ENCODE measurements around the gene COL4A2.

COL4A2 gene

GRCh38 chr13:110506396-110506795, 199.3 kb downstream of the COL4A2 start:
- no peaks in the 10 kb centered on the region for H3K9me3 ChIP-seq
- no peaks in the 10 kb centered on the region for H3K4me1 ChIP-seq
- H3K36me3 ChIP-seq (replicated peaks): no peaks in the 10 kb centered on the region
- H3K27me3 ChIP-seq (ENCODE audit: low read depth): no peaks in the 10 kb centered on the region
- in situ Hi-C loops (cut with MboI; ENCODE audit: low sequenced_read_pairs): no loop called here
- H3K4me3 ChIP-seq: no peak overlapping the region
- DNase-seq (ENCODE audit: low spot score in 2 of 2): no peak

GRCh38 chr13:110506859-110507566, 199.9 kb downstream of the COL4A2 start:
- no peak overlapping the region for H3K4me3 ChIP-seq
- no peaks in the 10 kb centered on the region for H3K9me3 ChIP-seq
- no peak for DNase-seq (ENCODE audit: low spot score in 2 of 2)
- no peaks in the 10 kb centered on the region for H3K36me3 ChIP-seq (replicated peaks)
- H3K4me1 ChIP-seq: no peaks in the 10 kb centered on the region
- in situ Hi-C loops (cut with MboI; ENCODE audit: low sequenced_read_pairs): no loop called here
- no peaks in the 10 kb centered on the region for H3K27me3 ChIP-seq (ENCODE audit: low read depth)

GRCh38 chr13:110507678-110508381, 200.7 kb downstream of the COL4A2 start:
- DNase-seq (ENCODE audit: low spot score in 2 of 2): no peak
- Histone ChIP-seq H3K4me3 (no peak overlapping the region), H3K9me3 (no peaks in the 10 kb centered on the region), H3K36me3 (replicated peaks) (no peaks in the 10 kb centered on the region), H3K27me3 (ENCODE audit: low read depth) (no peaks in the 10 kb centered on the region), H3K4me1 (no peaks in the 10 kb centered on the region)
- in situ Hi-C loops (cut with MboI; ENCODE audit: low sequenced_read_pairs): no loop called here

- no peaks in the 10 kb centered on the region for H3K27me3 ChIP-seq (ENCODE audit: low read depth)
- H3K9me3 ChIP-seq: no peaks in the 10 kb centered on the region
- no peaks in the 10 kb centered on the region for H3K36me3 ChIP-seq (replicated peaks)
- in situ Hi-C loops (cut with MboI; ENCODE audit: low sequenced_read_pairs): no loop called here
- H3K4me3 ChIP-seq: no peak overlapping the region
- no peaks in the 10 kb centered on the region for H3K4me1 ChIP-seq
- DNase-seq (ENCODE audit: low spot score in 2 of 2): no peak
Measured at GRCh38 chr13:110509478-110509926, 202.4 kb downstream of the COL4A2 start.

GRCh38 chr13:110509971-110510786, 203.1 kb downstream of the COL4A2 start:
- Histone ChIP-seq H3K4me3 (no peak overlapping the region), H3K4me1 (no peaks in the 10 kb centered on the region), H3K27me3 (ENCODE audit: low read depth) (no peaks in the 10 kb centered on the region), H3K9me3 (no peaks in the 10 kb centered on the region), H3K36me3 (replicated peaks) (no peaks in the 10 kb centered on the region)
- DNase-seq (ENCODE audit: low spot score in 2 of 2): peak in 1 of 2 experiments; percentile 15
- in situ Hi-C loops (cut with MboI; ENCODE audit: low sequenced_read_pairs): no loop called here

- Histone ChIP-seq H3K9me3 (no peaks in the 10 kb centered on the region), H3K36me3 (replicated peaks) (no peaks in the 10 kb centered on the region), H3K4me1 (no peaks in the 10 kb centered on the region), H3K4me3 (no peak overlapping the region), H3K27me3 (ENCODE audit: low read depth) (no peaks in the 10 kb centered on the region)
- in situ Hi-C loops (cut with MboI; ENCODE audit: low sequenced_read_pairs): no loop called here
- no peak for DNase-seq (ENCODE audit: low spot score in 2 of 2)
Measured at GRCh38 chr13:110511509-110512181, 204.6 kb downstream of the COL4A2 start.

- Histone ChIP-seq H3K4me1 (no peaks in the 10 kb centered on the region), H3K27me3 (ENCODE audit: low read depth) (no peaks in the 10 kb centered on the region), H3K4me3 (no peak overlapping the region), H3K9me3 (no peaks in the 10 kb centered on the region), H3K36me3 (replicated peaks) (no peaks in the 10 kb centered on the region)
- in situ Hi-C loops (cut with MboI; ENCODE audit: low sequenced_read_pairs): no loop called here
- no peak for DNase-seq (ENCODE audit: low spot score in 2 of 2)
Measured at GRCh38 chr13:110512198-110512740, 205.2 kb downstream of the COL4A2 start.

GRCh38 chr13:110516500-110516899, 209.4 kb downstream of the COL4A2 start:
- Histone ChIP-seq H3K27me3 (ENCODE audit: low read depth) (no peaks in the 10 kb centered on the region), H3K36me3 (replicated peaks) (no peaks in the 10 kb centered on the region), H3K4me3 (no peak overlapping the region), H3K9me3 (no peaks in the 10 kb centered on the region), H3K4me1 (no peaks in the 10 kb centered on the region)
- no peak for DNase-seq (ENCODE audit: low spot score in 2 of 2)
- in situ Hi-C loops (cut with MboI; ENCODE audit: low sequenced_read_pairs): no loop called here

GRCh38 chr13:110517505-110518225, 210.6 kb downstream of the COL4A2 start:
- Histone ChIP-seq H3K36me3 (replicated peaks) (no peaks in the 10 kb centered on the region), H3K27me3 (ENCODE audit: low read depth) (no peaks in the 10 kb centered on the region), H3K4me3 (no peak overlapping the region), H3K9me3 (no peaks in the 10 kb centered on the region), H3K4me1 (no peaks in the 10 kb centered on the region)
- no peak for DNase-seq (ENCODE audit: low spot score in 2 of 2)
- in situ Hi-C loops (cut with MboI; ENCODE audit: low sequenced_read_pairs): no loop called here

GRCh38 chr13:110518226-110518525, 211.1 kb downstream of the COL4A2 start:
- in situ Hi-C loops (cut with MboI; ENCODE audit: low sequenced_read_pairs): no loop called here
- H3K27me3 ChIP-seq (ENCODE audit: low read depth): no peaks in the 10 kb centered on the region
- no peak for DNase-seq (ENCODE audit: low spot score in 2 of 2)
- H3K4me1 ChIP-seq: no peaks in the 10 kb centered on the region
- no peak overlapping the region for H3K4me3 ChIP-seq
- H3K36me3 ChIP-seq (replicated peaks): no peaks in the 10 kb centered on the region
- H3K9me3 ChIP-seq: no peaks in the 10 kb centered on the region

- in situ Hi-C loops (cut with MboI; ENCODE audit: low sequenced_read_pairs): no loop called here
- no peak overlapping the region for H3K4me3 ChIP-seq
- H3K27me3 ChIP-seq (ENCODE audit: low read depth): no peaks in the 10 kb centered on the region
- no peaks in the 10 kb centered on the region for H3K4me1 ChIP-seq
- no peaks in the 10 kb centered on the region for H3K9me3 ChIP-seq
- H3K36me3 ChIP-seq (replicated peaks): no peaks in the 10 kb centered on the region
- no peak for DNase-seq (ENCODE audit: low spot score in 2 of 2)
Measured at GRCh38 chr13:110518571-110518970, 211.5 kb downstream of the COL4A2 start.

- Histone ChIP-seq H3K4me3 (no peak overlapping the region), H3K27me3 (ENCODE audit: low read depth) (no peaks in the 10 kb centered on the region), H3K9me3 (no peaks in the 10 kb centered on the region), H3K36me3 (replicated peaks) (no peaks in the 10 kb centered on the region), H3K4me1 (no peaks in the 10 kb centered on the region)
- in situ Hi-C loops (cut with MboI; ENCODE audit: low sequenced_read_pairs): no loop called here
- DNase-seq (ENCODE audit: low spot score in 2 of 2): no peak
Measured at GRCh38 chr13:110519046-110519445, 212.0 kb downstream of the COL4A2 start.

- DNase-seq (ENCODE audit: low spot score in 2 of 2): no peak
- Histone ChIP-seq H3K4me3 (no peak overlapping the region), H3K27me3 (ENCODE audit: low read depth) (no peaks in the 10 kb centered on the region), H3K4me1 (no peaks in the 10 kb centered on the region), H3K9me3 (no peaks in the 10 kb centered on the region), H3K36me3 (replicated peaks) (no peaks in the 10 kb centered on the region)
- in situ Hi-C loops (cut with MboI; ENCODE audit: low sequenced_read_pairs): no loop called here
Measured at GRCh38 chr13:110519506-110519905, 212.4 kb downstream of the COL4A2 start.
